Measurements from ENCODE around the gene SF3B5. TPM values are rescaled to one million over a fixed set of nuclear protein-coding genes. Genes with fewer than 3 reads are reported as not detected.

The SF3B5 gene
- total and polyA plus RNA-seq, 2 of the 8 experiments (the other 6 are each of a cell fraction or from before 2014, with no cell fraction given): 195 to 588 TPM

DNA sequence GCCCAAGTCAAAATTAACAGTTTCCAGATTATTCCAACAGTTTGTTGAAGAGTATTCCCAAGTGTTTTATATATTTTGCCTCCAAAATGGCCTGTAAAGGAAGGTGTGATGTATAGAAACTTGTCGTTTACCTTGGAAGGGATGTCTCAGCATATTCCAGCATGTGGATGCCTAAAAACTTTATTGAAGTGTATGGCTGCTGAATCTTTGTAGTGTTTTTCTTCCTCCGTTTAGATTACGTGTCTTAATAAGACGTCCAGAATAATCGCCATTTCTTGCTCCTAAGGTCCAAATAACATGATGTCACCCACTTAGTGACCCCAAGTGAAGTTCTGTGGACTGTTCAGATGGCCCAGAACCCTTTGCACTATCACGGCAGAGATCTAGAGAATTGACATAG lies 18.0 kb upstream of the SF3B5 start (continued):
- TF ChIP-seq ATF2 (IDR thresholded peaks at IDR 0.05; ENCODE audit: low read length) (no peak), SAP30 (IDR thresholded peaks at IDR 0.05; ENCODE audit: insufficient read depth, insufficient replicate concordance, low read length) (no peak), CEBPB (IDR thresholded peaks at IDR 0.05; ENCODE audit: low read depth, low read length) (no peak), PHF8 (conservative IDR thresholded peaks at IDR 0.05; ENCODE audit: low read depth, low read length) (no peak), RBBP5 (IDR thresholded peaks at IDR 0.05; ENCODE audit: borderline replicate concordance, low read depth, low read length) (no peak), CTBP2 (IDR thresholded peaks at IDR 0.05; ENCODE audit: borderline replicate concordance, insufficient read depth, insufficient read length, low read length) (no peak)
